Measurements from ENCODE around the gene ENTHD1.

DNA sequence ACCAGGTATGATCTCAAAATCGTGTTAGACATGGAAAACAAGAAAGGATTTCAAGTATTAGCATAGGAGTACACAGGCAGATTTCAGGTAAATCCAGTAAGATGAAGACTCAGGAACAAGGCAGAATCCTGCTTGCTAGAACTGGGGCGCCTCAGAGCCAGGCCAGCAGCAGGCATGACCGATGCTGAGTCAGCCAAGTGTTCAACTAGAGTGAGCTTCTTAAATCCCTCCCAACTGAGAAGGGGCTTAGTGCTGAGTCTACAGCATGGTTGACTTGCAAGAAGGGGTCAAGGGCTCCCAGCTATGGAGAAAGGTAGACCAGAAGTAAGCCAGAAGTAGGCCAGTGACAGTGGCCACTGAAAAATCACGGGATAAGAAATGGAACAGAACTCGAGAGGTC, 19.8 kb upstream of the ENTHD1 start:
- TF ChIP-seq GATA2 (IDR thresholded peaks at IDR 0.05; ENCODE audit: low read depth, low read length) (no peak), GATA3 (IDR thresholded peaks at IDR 0.05; ENCODE audit: low read depth, low read length) (no peak)
